HL-60/S4 (cell line): Measurements from ENCODE around the gene MKX.
"Not testable (repeated sequence)": the region's sequence is repeated elsewhere in the genome, so short reads cannot be mapped to it uniquely, and the experiment has no call there.

Experiments used
- in situ Hi-C: fragments of 300-500 bp; cut with MboI; formaldehyde crosslinking; loops from 2 replicates; pipeline ENCODE4 v1.14.3; 2022; ENCODE audit warnings: low sequenced_read_pairs

MKX gene

DNA sequence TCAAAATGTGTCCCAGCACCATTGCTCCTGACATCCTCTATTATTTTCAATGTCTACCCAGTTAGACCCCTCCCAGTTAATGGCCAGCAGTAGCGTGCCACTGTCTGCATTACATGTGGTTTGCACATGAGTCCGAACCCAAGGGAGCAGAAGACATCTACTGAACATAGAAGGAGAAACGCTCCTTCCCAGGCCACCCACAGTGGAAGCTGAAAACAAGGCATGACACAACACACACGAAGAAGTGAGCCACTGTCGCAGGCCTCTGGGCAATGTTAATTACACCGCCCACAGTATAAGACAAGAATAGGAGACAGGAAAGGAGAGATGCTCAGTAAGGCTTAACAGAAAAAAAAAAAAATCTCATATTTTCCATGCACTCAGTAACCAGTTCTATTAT lies 50.5 kb downstream of the MKX start:
- in situ Hi-C loops = no loop called here

DNA sequence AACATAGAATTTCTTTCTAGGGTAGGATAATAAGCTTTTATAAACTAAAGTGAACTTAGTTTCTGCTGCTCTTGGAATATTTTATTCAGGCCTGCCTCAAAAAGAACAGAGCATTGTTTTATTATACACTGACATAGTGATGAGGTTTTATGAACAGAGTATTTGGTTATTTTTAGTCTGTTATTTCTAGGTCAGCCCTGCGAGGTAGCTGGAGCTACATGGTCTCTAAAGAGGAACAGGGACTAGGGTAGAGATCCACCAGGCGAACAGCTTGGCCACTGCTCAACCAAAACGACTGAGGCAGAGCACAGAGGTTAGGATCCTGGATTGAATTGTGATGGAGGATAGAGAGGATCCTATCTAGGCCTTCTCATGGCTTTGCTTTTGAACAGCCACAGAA lies 53.0 kb downstream of the MKX start:
- in situ Hi-C loops = no loop called here

- in situ Hi-C loops = no loop called here
These were observed 56.6 kb downstream of the MKX start for GRCh38 chr10:27688991-27689390.

GRCh38 chr10:27688276-27688675 lies 57.3 kb downstream of the MKX start:
- in situ Hi-C loops = no loop called here

- in situ Hi-C loops = no loop called here
These were observed 57.9 kb downstream of the MKX start for GRCh38 chr10:27687743-27688142.

DNA sequence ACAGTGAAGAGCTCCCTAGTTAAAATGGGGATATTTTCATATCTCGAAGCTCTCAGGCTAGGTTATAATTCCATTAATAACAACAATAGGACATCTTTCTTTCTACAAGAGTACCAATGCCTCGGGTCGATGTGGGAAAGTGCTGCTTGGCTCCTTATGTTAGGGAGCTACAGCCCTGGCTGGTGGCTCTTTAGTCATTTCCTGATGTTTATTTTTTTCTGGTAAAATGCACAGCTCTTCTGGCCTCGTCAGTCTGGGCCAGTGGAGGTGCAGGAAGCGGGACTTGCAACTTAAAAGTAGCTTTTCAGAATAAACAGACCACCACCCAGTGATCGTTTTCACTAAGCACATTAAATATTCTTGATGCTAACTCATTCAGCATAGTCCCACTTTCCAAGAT lies 58.3 kb downstream of the MKX start:
- in situ Hi-C loops = no loop called here

GRCh38 chr10:27685681-27686080 lies 59.9 kb downstream of the MKX start:
- in situ Hi-C loops = no loop called here

DNA sequence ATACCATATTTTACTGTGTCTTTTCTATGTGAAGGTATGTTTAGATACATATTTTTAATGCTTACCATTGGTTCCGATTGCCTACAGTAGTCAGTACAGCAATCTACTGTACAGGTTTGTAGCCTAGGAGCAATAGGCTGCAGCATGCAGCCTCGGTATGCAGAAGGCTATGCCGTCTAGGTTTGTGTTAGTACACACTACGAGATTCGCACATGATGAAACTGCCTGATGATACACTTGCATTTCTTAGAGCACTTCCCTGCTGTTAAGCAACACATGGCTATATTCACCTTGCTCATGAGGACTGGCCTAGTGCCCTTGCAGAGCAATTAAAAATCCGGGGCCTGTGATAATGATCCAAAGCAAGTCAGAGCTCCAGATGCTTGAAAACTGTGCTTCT lies 62.4 kb downstream of the MKX start:
- in situ Hi-C loops = no loop called here

DNA sequence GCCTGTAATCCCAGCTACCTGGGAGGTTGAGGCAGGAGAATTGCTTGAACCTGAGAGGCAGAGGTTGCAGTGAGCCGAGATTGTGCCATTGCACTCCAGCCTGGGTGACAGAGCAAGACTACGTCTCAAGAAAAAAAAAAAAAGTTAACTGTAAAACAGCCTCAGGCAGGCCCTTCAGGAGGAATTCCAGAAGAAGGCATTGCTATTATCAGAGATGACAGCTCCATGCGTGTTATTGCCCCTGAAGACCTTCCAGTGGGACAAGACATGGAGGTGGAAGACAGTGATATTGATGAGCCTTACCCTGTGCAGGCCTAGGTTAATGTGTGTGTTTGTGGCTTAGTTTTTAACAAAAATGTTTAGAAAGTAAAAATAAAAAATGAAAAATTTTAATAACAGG lies 63.8 kb downstream of the MKX start:
- in situ Hi-C loops = not testable (repeated sequence)

GRCh38 chr10:27680691-27681605 lies 64.7 kb downstream of the MKX start:
- in situ Hi-C loops = no loop called here

- in situ Hi-C loops = no loop called here
These were observed 65.5 kb downstream of the MKX start for GRCh38 chr10:27680006-27680557.

GRCh38 chr10:27679369-27679912 lies 66.2 kb downstream of the MKX start:
- in situ Hi-C loops = no loop called here

DNA sequence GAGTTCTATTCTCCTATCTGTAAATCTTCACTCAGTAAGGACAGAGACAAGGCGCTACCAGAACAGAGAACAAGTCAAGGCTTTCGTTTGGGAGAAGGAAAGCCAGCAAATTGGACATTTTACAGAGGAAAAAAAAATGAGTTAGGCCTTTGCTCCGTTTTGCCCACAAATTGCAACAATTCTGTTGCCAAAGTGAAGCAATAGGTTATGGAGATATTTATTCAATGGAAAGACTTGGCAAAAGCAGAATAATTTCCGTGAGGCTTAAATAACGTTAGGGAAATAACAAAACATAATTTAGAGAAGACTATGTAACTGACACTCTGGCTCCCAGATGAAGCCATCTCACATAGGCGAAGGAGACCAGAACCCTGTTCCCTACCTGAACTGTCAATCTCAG lies 67.5 kb downstream of the MKX start:
- in situ Hi-C loops = no loop called here

DNA sequence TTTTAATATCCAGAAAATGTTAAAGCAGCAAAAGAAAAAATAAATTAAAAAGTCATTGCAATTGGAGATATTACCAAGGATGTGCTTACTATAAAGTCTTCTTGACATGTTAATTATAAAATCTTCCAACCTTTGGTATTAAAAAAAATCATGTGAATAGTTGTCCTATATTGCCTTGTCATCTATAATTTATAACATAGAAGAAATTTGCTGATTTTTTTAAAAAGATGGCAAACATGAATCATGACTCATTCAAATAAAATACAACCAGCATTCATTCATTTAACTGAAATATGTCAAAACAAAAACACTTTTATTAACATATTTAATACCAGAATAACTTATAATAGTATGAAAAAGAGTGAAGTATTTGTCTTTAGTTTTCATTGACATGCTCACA lies 72.6 kb downstream of the MKX start:
- in situ Hi-C loops = no loop called here

DNA sequence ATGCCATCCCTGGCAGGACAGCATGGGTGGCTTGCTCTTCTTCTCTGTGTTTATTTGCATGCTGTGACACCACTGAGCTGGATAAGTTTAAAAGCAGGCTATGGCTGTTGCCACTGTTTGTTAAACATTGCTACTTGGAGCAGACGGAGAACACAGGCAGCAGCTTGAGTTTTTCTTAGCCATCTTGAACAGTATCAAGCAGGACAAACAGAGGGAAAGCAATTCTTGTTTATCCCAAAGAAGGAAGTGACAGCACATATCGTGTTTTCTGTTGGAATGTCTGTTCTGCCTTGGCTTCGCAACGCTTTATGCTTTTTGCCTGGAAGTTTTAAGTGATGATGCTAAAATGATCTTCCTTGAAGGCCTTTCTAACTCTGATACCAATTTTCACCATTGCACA lies 73.8 kb downstream of the MKX start:
- in situ Hi-C loops = no loop called here

GRCh38 chr10:27664461-27664860 lies 81.2 kb downstream of the MKX start:
- in situ Hi-C loops = no loop called here

- in situ Hi-C loops = no loop called here
These were observed 82.0 kb downstream of the MKX start for GRCh38 chr10:27663621-27664020.

DNA sequence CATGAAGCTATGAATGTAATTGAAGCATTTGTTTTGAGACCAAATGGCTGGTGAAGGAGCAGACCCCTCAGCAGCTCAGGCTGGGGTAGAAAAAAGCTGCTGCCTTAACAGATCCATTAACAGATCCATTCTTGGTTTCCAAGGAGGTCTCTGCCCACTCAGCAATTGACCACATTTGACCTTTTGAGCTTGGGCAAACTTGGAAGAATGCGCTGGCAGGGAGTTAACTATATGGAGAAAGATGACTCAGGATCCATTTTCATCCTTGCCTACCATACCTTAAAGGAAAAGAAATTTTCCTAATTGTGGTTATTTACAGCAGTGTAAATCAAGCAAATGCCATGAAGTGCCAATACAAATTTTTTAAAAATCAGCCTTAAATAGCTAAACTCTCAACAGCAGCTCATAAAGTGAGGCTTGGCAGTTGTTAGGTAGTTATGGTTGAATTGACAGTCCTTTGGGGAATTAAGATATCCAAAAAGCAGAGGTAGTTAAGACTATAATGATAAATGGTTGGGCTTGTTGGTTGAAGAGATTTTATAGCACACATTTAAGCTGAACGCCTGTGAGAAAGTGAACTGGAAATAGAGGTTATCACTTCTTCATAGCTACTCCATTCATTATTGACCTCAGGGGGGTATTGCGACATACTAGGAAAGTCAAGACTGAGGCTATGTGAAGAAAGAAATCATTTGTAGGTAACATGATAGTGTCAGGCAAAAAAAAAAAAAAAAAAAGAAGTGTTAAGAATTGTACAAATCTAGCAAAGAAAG lies 83.9 kb downstream of the MKX start:
- in situ Hi-C loops = no loop called here

- in situ Hi-C loops = no loop called here
These were observed 84.9 kb downstream of the MKX start for GRCh38 chr10:27660711-27661110.

DNA sequence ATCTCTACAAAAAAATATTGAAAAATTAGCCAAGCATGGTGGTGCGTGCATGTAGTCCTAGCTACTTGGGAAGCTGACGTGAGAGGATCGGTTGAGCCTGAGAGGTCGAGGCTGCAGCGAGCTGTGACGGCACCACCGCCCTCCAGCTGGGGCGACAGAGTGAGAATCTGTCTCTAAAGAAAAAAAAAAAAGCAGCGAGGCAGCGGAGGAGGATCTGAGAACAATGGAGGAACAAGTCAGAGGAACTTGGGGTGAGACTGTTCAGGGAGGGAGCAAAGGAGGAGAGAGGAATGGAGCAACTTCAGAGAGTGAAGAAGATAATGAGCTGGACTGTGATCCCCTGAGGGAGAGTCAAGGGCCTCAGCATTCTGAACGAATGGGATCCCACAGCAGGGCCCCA lies 85.4 kb downstream of the MKX start:
- in situ Hi-C loops = no loop called here

- in situ Hi-C loops = loop anchor here (10.0 kb wide), 1 partner anchor 215 kb away; no protein-coding TSS in a partner anchor
These were observed 85.8 kb downstream of the MKX start for GRCh38 chr10:27659786-27660185.
